22Rv1 (cell line): Measurements from ENCODE around the gene MS4A1.

Source experiments
- H3K27ac ChIP-seq: fragments of 450-650 bp; 2 replicates; pipeline ENCODE4 v1.5.1; 2017
- ZFX ChIP-seq: fragments of 450-650 bp; IDR thresholded peaks from 2 replicates; pipeline ENCODE4 v1.6.1; 2017; ENCODE audit warnings: antibody characterized with exemption, borderline replicate concordance
- TF ChIP-seq, protein P1 (sequence below): fragments of 450-650 bp; IDR thresholded peaks from 2 replicates; pipeline ENCODE4 v1.5.1; 2017; ENCODE audit warnings: mild to moderate bottlenecking

MS4A1 gene

DNA sequence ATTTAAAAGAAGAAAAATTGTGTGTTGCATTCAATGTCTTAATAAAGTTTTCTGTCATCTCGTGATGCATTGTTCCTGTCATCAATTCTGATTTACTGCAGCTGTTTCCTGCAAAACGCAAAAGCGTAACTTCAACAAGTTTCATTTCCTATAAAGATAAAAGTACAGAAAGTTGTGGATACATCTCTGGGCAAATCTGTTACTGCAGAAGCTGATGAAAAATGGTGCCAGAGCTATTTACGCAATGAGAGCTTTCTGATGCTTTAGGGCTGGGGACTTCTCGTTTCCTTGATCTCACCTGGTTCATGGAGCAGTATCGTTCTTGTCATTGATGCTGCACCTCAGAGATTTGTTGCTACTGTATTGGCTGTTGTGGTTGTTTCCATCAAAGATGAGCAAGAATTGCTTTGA is 21.4 kb downstream of the MS4A1 start:
- no peak overlapping the region for H3K27ac ChIP-seq
- TF ChIP-seq, protein P1, sequence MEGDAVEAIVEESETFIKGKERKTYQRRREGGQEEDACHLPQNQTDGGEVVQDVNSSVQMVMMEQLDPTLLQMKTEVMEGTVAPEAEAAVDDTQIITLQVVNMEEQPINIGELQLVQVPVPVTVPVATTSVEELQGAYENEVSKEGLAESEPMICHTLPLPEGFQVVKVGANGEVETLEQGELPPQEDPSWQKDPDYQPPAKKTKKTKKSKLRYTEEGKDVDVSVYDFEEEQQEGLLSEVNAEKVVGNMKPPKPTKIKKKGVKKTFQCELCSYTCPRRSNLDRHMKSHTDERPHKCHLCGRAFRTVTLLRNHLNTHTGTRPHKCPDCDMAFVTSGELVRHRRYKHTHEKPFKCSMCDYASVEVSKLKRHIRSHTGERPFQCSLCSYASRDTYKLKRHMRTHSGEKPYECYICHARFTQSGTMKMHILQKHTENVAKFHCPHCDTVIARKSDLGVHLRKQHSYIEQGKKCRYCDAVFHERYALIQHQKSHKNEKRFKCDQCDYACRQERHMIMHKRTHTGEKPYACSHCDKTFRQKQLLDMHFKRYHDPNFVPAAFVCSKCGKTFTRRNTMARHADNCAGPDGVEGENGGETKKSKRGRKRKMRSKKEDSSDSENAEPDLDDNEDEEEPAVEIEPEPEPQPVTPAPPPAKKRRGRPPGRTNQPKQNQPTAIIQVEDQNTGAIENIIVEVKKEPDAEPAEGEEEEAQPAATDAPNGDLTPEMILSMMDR, result no peak
- TF ChIP-seq ZFX, result no peak

DNA sequence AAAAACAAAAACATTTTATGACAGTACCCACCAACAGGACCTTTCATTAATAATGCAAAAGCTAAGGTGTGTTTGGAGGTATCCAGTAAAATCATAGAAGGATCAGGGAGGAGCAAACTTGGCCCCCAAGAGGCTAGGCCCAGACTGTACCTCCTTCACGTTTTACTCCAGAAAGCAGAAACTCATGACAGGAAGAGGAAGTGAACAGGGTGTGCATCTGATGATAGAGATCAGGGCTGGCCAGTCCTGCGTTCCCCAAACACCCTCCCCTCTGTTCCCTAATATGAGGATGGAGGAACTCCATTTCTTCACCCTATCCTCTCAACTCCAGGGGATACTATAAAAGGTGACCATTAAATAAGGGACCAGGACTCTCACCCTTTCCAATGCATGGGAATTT is 26.7 kb downstream of the MS4A1 start:
- TF ChIP-seq, protein P1, result no peak
- no peak for TF ChIP-seq ZFX
- no peak overlapping the region for H3K27ac ChIP-seq

DNA sequence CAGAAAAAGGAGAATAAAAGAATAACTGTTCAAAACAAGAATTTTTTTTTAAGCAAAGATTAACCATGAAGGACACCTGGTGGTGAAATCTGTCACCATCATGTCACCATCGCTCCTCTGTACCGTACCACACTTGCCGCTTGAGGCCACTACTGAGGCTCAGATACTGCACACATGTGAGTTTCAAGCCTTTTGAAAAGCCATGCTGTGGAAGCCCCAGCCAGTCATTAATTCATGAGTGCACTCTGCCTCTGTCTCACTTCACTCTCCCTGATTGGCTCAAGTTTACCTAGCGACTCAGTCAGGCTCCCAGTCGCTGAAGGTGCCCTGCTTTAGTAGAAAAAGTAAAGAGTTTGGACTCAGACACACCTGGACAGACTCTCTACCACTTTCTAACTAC is 30.3 kb downstream of the MS4A1 start:
- H3K27ac ChIP-seq, result no peak overlapping the region
- TF ChIP-seq ZFX, result no peak
- TF ChIP-seq, protein P1, result peak; percentile 86

DNA sequence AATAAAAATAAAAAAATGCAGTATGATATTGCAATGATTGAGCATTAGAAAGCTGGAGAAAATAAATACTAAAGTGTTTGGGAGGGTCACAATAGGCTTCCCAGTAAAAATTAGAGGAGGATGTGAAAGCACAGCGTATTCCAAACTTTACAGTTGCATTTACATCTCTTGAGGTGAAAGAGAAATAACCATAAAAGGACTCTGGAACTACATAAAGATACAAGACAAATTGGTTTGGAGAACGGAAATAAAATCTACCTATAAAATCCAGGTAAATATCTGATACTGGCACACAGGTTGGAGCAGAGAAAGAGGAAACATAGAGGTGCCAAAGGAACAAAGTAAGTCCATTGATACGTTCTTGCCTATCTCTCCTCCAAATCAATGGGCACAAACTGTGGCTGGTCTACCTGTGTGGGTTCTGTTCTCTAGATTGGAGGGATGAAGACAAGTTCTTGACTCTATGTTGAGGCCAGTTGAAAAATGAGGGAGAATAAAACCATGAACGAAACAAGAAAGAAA is 36.9 kb downstream of the MS4A1 start, which contains the start of gene MS4A12:
Gene MS4A12, plus strand, starts transcription at position 291 of the 522 bp plus-strand sequence. CDS start 4,541 bp downstream, outside the sequence.
- no peak for TF ChIP-seq ZFX
- TF ChIP-seq, protein P1, result no peak
- H3K27ac ChIP-seq, result no peak within 1 kb of the TSS

DNA sequence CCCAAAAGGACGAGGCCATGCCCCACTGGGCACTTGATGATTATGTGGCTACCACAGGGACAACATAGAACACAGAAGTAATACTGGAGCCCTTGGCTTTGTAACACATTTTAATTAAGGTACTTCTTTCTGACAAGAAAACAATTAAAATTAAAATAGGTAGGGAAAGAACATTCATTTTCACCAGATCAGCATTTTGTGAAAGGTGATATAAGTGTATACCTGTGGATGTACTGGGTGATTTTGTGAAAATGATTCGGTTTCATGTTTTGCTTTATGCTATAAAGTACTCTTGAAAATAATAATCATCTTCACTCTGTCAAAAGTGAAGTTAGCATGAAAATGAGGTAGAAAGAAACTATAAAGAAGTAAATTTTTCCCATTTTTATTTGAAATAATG is 37.8 kb downstream of the MS4A1 start:
- H3K27ac ChIP-seq, result no peak overlapping the region
- TF ChIP-seq, protein P1, result no peak
- no peak for TF ChIP-seq ZFX

DNA sequence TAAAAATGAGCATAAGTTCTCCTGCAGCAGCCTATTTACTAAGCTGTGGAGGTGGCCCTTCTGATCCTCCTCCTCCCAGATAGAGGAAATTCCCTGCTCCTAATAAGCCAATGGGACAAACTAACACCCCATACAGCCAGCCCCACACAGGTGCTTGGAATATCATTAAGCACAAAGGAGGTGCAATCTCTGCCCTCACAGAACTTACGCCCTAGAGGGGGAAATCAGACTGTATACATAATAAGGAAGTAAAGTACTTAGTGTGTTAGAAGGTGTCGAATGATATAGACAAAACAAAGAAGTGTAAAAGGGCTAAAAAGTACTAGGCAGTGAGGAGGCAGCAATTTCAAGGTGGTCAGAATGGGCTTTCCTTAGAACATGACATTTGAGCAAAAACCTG is 42.8 kb downstream of the MS4A1 start:
- no peak overlapping the region for H3K27ac ChIP-seq
- TF ChIP-seq ZFX, result no peak
- TF ChIP-seq, protein P1, result no peak

DNA sequence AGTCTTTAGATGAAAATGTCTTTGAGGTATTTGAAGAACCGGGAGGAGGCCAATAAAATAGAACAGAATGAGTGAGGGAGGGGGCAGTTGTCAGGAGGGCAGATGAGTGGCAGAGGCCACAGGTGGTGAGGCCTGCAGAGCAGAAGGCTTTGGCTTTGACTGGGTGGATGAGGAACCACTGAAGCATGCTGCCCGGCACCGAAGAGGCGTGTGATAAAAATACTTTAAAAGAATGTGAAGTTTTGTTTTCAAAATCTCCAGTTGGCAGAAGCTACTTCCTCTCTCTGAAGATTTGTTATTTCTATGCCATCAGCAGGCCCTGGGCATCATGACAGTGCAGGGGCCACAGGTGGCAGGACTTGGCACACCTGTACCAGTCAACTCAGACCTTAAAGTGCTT is 43.2 kb downstream of the MS4A1 start:
- H3K27ac ChIP-seq, result no peak overlapping the region
- no peak for TF ChIP-seq ZFX
- TF ChIP-seq, protein P1, result no peak
